Measurements from ENCODE around the gene EEF1E1.
"Not testable (repeated sequence)": the region's sequence is repeated elsewhere in the genome, so short reads cannot be mapped to it uniquely, and the experiment has no call there.

Gene EEF1E1

GRCh38 chr6:8061736-8062135 lies 40.6 kb downstream of the EEF1E1 start:
- no peak for DNase-seq

- no peak for DNase-seq
Observed at GRCh38 chr6:8060346-8060745, 42.0 kb downstream of the EEF1E1 start.

GRCh38 chr6:8059129-8059528 lies 43.2 kb downstream of the EEF1E1 start:
- peak; percentile 42 for DNase-seq

- DNase-seq: no peak
Observed at GRCh38 chr6:8057793-8058192, 44.6 kb downstream of the EEF1E1 start.

DNA sequence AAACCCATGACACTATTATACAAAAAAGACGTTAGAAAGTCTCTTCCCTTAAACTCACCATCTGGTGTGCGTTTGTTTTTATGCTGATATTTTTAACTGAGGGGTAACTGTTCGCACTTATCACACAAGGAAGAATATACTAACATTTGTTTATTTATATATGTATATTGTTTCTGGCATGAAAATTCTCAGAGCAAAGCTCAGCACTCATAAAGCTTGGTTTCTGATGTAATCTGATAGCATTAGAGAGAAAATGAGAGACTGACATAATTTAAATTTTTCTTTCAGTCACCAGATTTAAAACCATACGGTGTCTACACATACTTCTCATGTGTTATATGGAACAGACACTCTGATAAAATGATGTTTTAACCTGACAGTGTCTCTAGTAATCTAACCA lies 45.1 kb downstream of the EEF1E1 start:
- DNase-seq: no peak

- no peak for DNase-seq
Observed at GRCh38 chr6:8054276-8054675, 48.1 kb downstream of the EEF1E1 start.

DNA sequence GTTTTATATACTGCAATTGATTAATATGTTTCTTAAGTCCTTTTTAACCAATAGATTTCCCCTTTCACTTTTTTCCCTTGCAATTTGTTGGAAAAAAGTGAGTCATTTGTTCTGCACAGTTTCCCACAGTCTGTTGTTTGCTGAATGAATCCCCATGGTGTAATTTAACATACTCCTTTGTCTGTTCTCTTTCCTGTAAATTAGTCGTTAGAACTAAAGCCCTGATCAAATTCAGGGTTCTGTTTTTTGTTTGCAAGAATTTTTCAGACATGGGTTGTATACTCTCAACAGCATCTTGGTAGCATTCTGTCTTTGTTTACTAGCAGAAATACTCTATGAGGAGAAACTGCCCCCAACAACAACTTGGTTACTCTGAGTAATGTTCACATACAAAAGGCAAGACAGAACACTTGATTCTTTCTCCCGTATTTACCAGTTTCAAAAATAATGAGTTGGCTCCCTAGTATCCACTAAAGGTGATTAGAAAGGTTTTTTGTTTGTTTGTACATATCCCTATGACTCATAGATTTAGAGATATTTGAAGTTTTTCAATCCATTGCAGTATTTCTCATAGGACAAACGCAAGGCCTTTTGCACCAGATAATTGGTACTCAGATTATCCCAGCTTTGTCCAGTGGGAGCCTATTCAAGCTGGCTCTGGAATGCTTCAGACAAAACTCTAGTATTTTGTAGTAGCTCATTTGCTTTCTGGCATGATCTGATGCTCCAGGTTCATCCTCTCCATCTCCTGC lies 54.6 kb downstream of the EEF1E1 start:
- DNase-seq: no peak

- DNase-seq: not testable (repeated sequence)
Observed at GRCh38 chr6:8045769-8046168, 56.6 kb downstream of the EEF1E1 start.

GRCh38 chr6:8043221-8043620 lies 59.1 kb downstream of the EEF1E1 start:
- DNase-seq: no peak

GRCh38 chr6:8041913-8042583 lies 60.3 kb downstream of the EEF1E1 start:
- peak; percentile 41 for DNase-seq

GRCh38 chr6:8034107-8034506 lies 68.2 kb downstream of the EEF1E1 start:
- not testable (repeated sequence) for DNase-seq

DNA sequence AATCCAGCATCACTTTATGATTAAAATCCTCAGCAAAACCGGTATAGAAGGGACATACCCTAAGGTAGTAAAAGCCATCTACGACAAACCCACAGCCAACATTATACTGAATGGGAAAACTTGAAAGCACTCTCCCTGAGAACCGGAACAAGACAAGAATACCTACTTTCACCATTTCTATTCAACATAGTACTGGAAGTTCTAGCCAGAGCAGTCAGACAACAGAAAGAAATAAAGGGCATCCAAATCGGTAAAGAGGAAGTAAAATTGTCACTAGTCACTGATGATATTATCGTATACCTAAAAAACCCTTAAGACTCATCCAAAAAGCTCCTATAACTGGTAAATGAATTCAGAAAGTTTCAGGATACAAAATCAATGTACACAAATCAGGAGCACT lies 71.4 kb downstream of the EEF1E1 start:
- peak; percentile 16 for DNase-seq
